WTC11 (cell line): Measurements from ENCODE around the gene S100B. TPM values are rescaled to one million over a fixed set of nuclear protein-coding genes. Genes with fewer than 3 reads are reported as not detected.

Experiments
- ATAC-seq: fragments of 200-7000 bp; cut with Tn5 transposase; 2 replicates; pipeline ENCODE4 v1.10.0; 2021; ENCODE audit warnings: mild to moderate bottlenecking, moderate library complexity
- CTCF ChIA-PET: fragments of 300-600 bp; sonication (Branson Sonifier 250); formaldehyde crosslinking; loops from one replicate; lab custom pipeline; 2021; ENCODE audit warnings: antibody characterized with exemption; lab: Charles Lee
- POLR2A ChIA-PET: fragments of 350-600 bp; sonication (Branson Sonifier 250); formaldehyde crosslinking; loops from one replicate; lab custom pipeline; 2021; ENCODE audit warnings: antibody characterized with exemption; lab: Charles Lee
- DNase-seq: peaks from one replicate; pipeline ENCODE4 v3.0.0; 2021; ENCODE audit warnings: low spot score
- H3K27ac Mint-ChIP-seq: 2 replicates; pipeline ENCODE4 v1.8.0; 2021; ENCODE audit warnings: mixed read lengths
- H3K27me3 Mint-ChIP-seq: 2 replicates; pipeline ENCODE4 v1.8.0; 2021; ENCODE audit warnings: low read depth, mild to moderate bottlenecking, moderate library complexity, mixed read lengths
- H3K36me3 Mint-ChIP-seq: 2 replicates; pipeline ENCODE4 v1.8.0; 2021; ENCODE audit warnings: mixed read lengths
- H3K4me1 Mint-ChIP-seq: 2 replicates; pipeline ENCODE4 v1.8.0; 2022; ENCODE audit warnings: mixed read lengths
- H3K4me3 Mint-ChIP-seq: 2 replicates; pipeline ENCODE4 v1.8.0; 2021; ENCODE audit warnings: mild to moderate bottlenecking, moderate library complexity, mixed read lengths
- H3K9me3 Mint-ChIP-seq: 2 replicates; pipeline ENCODE4 v1.8.0; 2021; ENCODE audit warnings: mixed read lengths
- ATF1 ChIP-seq: sonication (generic); formaldehyde crosslinking; IDR thresholded peaks from 2 replicates; pipeline ENCODE4 v1.8.1; 2023; ENCODE audit warnings: mild to moderate bottlenecking, moderate library complexity, missing genetic modification reagents
- ELF4 ChIP-seq: sonication (generic); formaldehyde crosslinking; IDR thresholded peaks from 2 replicates; pipeline ENCODE4 v1.8.1; 2022; ENCODE audit warnings: low read depth, mild to moderate bottlenecking, moderate library complexity, missing genetic modification reagents
- EMX1 ChIP-seq: fragments of 250-450 bp; sonication (Bioruptor Pico); IDR thresholded peaks from 2 replicates; pipeline ENCODE4 v1.8.0; 2021; ENCODE audit warnings: mild to moderate bottlenecking
- ETV6 ChIP-seq: sonication (generic); formaldehyde crosslinking; IDR thresholded peaks from 2 replicates; pipeline ENCODE4 v1.8.1; 2022; ENCODE audit warnings: mild to moderate bottlenecking, missing genetic modification reagents
- GTF2I ChIP-seq: fragments of 250-450 bp; sonication (Bioruptor Pico); conservative IDR thresholded peaks from 2 replicates; pipeline ENCODE4 v1.4.0; 2021; ENCODE audit warnings: mild to moderate bottlenecking
- NFATC4 ChIP-seq: fragments of 250-450 bp; sonication (Bioruptor Pico); IDR thresholded peaks from 2 replicates; pipeline ENCODE4 v1.9.0; 2021; ENCODE audit warnings: mild to moderate bottlenecking
- SMAD4 ChIP-seq: sonication (generic); formaldehyde crosslinking; IDR thresholded peaks from 2 replicates; pipeline ENCODE4 v1.8.0; 2022; ENCODE audit warnings: mild to moderate bottlenecking, missing genetic modification reagents
- TCF7 ChIP-seq: sonication (generic); formaldehyde crosslinking; IDR thresholded peaks from 2 replicates; pipeline ENCODE4 v1.8.0; 2022; ENCODE audit warnings: mild to moderate bottlenecking, low read depth, missing genetic modification reagents, moderate library complexity
- ZNF232 ChIP-seq: sonication (generic); formaldehyde crosslinking; IDR thresholded peaks from 2 replicates; pipeline ENCODE4 v1.8.0; 2022; ENCODE audit warnings: mild to moderate bottlenecking, missing genetic modification reagents
- ZNF423 ChIP-seq: fragments of 250-450 bp; sonication (Bioruptor Pico); IDR thresholded peaks from 2 replicates; pipeline ENCODE4 v2.1.2; 2022; ENCODE audit warnings: mild to moderate bottlenecking, moderate library complexity
- total RNA-seq: library from RNA; stranded (reverse); gene quantifications from 3 replicates; pipeline ENCODE4 v1.2.3, GENCODE V29; 2021
- TF ChIP-seq, protein P1 (sequence below): fragments of 250-450 bp; sonication (Bioruptor Pico); IDR thresholded peaks from 2 replicates; pipeline ENCODE4 v1.9.0; 2021; ENCODE audit warnings: mild to moderate bottlenecking
- TF ChIP-seq, protein P2 (sequence below): fragments of 250-450 bp; sonication (Bioruptor Pico); IDR thresholded peaks from 2 replicates; pipeline ENCODE4 v1.8.0; 2021; ENCODE audit warnings: mild to moderate bottlenecking
- TF ChIP-seq, protein P3 (sequence below): sonication (generic); formaldehyde crosslinking; IDR thresholded peaks from 2 replicates; pipeline ENCODE4 v1.8.0; 2022; ENCODE audit warnings: missing genetic modification reagents
- TF ChIP-seq, protein P4 (sequence below): sonication (generic); formaldehyde crosslinking; IDR thresholded peaks from 2 replicates; pipeline ENCODE4 v1.8.0; 2023; ENCODE audit warnings: missing genetic modification reagents, mild to moderate bottlenecking, borderline replicate concordance
- TF ChIP-seq, protein P5 (sequence below): sonication (generic); formaldehyde crosslinking; IDR thresholded peaks from 2 replicates; pipeline ENCODE4 v1.8.1; 2022; ENCODE audit warnings: missing genetic modification reagents, borderline replicate concordance

Gene S100B
- total RNA-seq, 1 experiment from 2014 or later = 0.46 TPM

DNA sequence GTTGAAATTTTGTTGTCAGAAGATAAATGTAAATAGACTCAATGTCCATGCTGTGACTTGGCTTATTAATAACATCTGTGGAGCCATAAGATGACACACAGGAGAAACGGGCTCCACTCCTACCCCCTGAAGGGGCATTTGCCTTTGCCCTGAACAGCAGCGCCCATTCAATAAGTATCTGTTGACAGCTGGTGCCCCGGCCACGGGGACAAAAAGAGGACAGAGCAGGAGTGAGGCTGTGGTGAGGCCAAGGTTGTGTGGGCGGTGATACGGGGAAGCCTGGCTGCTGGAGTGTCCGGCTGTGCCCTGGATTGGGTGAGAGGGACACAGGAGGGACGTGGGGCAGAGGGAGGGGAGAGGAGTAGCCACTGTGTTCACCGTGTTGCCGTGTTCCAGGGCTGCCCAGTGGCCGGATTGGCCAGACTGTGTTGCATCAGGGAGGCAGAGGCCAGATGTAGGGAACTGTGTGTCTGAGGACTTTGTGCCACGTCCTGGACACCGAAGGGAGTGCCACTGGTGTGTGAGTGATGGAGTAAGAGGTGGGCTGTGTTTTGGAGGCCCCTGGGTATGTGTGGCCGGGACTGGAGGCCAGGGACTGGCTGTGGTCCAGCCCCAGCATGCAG is 45.7 kb upstream of the S100B start:
- no peak overlapping the region for H3K4me3 Mint-ChIP-seq
- H3K36me3 Mint-ChIP-seq = peaks cover 86% of the 10 kb centered on the region
- H3K9me3 Mint-ChIP-seq = peaks cover 18% of the 10 kb centered on the region
- ChIA-PET POLR2A (no interaction called here), CTCF (no interaction called here)
- DNase-seq (no peak), ATAC-seq (no peak)
- no peak for TF ChIP-seq TCF7 (CRISPR knock-in tag)
- no peak for TF ChIP-seq ZNF423 (CRISPR knock-in tag)
- TF ChIP-seq, all 79 proteins: peak for 0
- Mint-ChIP-seq H3K4me1 (no peaks in the 10 kb centered on the region), H3K27me3 (no peaks in the 10 kb centered on the region), H3K27ac (no peak overlapping the region)

DNA sequence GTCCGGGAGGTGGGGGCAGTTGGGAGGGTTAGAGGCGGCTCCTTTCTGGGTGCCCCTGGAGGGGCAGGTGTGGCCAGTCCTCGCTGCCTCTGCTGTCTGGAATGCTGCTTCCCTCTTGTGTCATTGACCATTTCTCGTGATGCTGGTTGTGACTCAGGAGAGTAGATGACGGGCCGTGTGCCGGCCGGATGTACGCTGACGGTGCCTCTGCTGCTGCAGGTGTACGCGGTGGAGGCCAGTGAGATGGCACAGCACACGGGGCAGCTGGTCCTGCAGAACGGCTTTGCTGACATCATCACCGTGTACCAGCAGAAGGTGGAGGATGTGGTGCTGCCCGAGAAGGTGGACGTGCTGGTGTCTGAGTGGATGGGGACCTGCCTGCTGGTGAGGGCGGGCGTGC is 44.5 kb upstream of the S100B start:
- Mint-ChIP-seq H3K9me3 (peaks cover 7% of the 10 kb centered on the region), H3K27ac (no peak overlapping the region), H3K27me3 (no peaks in the 10 kb centered on the region), H3K4me3 (no peak overlapping the region), H3K4me1 (no peaks in the 10 kb centered on the region), H3K36me3 (peaks cover 83% of the 10 kb centered on the region)
- ChIA-PET POLR2A (no interaction called here), CTCF (no interaction called here)
- no peak for DNase-seq
- ATAC-seq = no peak
- TF ChIP-seq, protein P1, sequence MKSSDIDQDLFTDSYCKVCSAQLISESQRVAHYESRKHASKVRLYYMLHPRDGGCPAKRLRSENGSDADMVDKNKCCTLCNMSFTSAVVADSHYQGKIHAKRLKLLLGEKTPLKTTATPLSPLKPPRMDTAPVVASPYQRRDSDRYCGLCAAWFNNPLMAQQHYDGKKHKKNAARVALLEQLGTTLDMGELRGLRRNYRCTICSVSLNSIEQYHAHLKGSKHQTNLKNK = no peak
- TF ChIP-seq ZNF232 (CRISPR knock-in tag) (no peak), NFATC4 (CRISPR knock-in tag) (no peak), ATF1 (no peak)
- TF ChIP-seq, protein P2, sequence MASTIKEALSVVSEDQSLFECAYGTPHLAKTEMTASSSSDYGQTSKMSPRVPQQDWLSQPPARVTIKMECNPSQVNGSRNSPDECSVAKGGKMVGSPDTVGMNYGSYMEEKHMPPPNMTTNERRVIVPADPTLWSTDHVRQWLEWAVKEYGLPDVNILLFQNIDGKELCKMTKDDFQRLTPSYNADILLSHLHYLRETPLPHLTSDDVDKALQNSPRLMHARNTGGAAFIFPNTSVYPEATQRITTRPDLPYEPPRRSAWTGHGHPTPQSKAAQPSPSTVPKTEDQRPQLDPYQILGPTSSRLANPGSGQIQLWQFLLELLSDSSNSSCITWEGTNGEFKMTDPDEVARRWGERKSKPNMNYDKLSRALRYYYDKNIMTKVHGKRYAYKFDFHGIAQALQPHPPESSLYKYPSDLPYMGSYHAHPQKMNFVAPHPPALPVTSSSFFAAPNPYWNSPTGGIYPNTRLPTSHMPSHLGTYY (CRISPR knock-in tag) = no peak

DNA sequence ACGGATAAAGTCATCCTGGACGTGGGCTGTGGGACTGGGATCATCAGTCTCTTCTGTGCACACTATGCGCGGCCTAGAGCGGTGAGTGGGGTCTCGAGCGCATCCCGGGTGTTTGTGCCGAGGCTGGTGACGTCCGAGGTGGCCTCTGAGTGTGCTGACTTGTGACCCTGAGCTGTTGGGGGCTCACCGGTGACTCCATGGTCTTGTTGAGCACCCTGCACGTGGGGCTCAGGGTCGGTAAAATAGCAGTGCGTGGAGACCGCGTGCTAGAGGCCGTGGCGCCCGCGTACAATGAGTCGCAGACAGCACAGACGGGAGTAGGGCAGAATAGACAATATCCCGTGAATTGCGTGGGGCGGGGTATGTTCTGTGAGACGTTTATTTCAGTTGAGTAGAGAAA is 43.7 kb upstream of the S100B start:
- Mint-ChIP-seq H3K27ac (no peak overlapping the region), H3K4me1 (no peaks in the 10 kb centered on the region), H3K36me3 (peaks cover 83% of the 10 kb centered on the region), H3K27me3 (no peaks in the 10 kb centered on the region), H3K4me3 (no peak overlapping the region), H3K9me3 (no peaks in the 10 kb centered on the region)
- ATAC-seq (no peak), DNase-seq (no peak)
- TF ChIP-seq ELF4 (CRISPR knock-in tag) (no peak), ZNF232 (CRISPR knock-in tag) (no peak), EMX1 (CRISPR knock-in tag) (no peak), GTF2I (CRISPR knock-in tag) (no peak), SMAD4 (CRISPR knock-in tag) (no peak), ETV6 (no peak)
- TF ChIP-seq, protein P3, sequence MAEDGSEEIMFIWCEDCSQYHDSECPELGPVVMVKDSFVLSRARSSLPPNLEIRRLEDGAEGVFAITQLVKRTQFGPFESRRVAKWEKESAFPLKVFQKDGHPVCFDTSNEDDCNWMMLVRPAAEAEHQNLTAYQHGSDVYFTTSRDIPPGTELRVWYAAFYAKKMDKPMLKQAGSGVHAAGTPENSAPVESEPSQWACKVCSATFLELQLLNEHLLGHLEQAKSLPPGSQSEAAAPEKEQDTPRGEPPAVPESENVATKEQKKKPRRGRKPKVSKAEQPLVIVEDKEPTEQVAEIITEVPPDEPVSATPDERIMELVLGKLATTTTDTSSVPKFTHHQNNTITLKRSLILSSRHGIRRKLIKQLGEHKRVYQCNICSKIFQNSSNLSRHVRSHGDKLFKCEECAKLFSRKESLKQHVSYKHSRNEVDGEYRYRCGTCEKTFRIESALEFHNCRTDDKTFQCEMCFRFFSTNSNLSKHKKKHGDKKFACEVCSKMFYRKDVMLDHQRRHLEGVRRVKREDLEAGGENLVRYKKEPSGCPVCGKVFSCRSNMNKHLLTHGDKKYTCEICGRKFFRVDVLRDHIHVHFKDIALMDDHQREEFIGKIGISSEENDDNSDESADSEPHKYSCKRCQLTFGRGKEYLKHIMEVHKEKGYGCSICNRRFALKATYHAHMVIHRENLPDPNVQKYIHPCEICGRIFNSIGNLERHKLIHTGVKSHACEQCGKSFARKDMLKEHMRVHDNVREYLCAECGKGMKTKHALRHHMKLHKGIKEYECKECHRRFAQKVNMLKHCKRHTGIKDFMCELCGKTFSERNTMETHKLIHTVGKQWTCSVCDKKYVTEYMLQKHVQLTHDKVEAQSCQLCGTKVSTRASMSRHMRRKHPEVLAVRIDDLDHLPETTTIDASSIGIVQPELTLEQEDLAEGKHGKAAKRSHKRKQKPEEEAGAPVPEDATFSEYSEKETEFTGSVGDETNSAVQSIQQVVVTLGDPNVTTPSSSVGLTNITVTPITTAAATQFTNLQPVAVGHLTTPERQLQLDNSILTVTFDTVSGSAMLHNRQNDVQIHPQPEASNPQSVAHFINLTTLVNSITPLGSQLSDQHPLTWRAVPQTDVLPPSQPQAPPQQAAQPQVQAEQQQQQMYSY (CRISPR knock-in tag) = no peak
- TF ChIP-seq, protein P4, sequence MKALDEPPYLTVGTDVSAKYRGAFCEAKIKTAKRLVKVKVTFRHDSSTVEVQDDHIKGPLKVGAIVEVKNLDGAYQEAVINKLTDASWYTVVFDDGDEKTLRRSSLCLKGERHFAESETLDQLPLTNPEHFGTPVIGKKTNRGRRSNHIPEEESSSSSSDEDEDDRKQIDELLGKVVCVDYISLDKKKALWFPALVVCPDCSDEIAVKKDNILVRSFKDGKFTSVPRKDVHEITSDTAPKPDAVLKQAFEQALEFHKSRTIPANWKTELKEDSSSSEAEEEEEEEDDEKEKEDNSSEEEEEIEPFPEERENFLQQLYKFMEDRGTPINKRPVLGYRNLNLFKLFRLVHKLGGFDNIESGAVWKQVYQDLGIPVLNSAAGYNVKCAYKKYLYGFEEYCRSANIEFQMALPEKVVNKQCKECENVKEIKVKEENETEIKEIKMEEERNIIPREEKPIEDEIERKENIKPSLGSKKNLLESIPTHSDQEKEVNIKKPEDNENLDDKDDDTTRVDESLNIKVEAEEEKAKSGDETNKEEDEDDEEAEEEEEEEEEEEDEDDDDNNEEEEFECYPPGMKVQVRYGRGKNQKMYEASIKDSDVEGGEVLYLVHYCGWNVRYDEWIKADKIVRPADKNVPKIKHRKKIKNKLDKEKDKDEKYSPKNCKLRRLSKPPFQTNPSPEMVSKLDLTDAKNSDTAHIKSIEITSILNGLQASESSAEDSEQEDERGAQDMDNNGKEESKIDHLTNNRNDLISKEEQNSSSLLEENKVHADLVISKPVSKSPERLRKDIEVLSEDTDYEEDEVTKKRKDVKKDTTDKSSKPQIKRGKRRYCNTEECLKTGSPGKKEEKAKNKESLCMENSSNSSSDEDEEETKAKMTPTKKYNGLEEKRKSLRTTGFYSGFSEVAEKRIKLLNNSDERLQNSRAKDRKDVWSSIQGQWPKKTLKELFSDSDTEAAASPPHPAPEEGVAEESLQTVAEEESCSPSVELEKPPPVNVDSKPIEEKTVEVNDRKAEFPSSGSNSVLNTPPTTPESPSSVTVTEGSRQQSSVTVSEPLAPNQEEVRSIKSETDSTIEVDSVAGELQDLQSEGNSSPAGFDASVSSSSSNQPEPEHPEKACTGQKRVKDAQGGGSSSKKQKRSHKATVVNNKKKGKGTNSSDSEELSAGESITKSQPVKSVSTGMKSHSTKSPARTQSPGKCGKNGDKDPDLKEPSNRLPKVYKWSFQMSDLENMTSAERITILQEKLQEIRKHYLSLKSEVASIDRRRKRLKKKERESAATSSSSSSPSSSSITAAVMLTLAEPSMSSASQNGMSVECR (CRISPR knock-in tag) = no peak
- TF ChIP-seq, protein P5, sequence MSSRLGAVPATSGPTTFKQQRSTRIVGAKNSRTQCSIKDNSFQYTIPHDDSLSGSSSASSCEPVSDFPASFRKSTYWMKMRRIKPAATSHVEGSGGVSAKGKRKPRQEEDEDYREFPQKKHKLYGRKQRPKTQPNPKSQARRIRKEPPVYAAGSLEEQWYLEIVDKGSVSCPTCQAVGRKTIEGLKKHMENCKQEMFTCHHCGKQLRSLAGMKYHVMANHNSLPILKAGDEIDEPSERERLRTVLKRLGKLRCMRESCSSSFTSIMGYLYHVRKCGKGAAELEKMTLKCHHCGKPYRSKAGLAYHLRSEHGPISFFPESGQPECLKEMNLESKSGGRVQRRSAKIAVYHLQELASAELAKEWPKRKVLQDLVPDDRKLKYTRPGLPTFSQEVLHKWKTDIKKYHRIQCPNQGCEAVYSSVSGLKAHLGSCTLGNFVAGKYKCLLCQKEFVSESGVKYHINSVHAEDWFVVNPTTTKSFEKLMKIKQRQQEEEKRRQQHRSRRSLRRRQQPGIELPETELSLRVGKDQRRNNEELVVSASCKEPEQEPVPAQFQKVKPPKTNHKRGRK (CRISPR knock-in tag) = no peak
- POLR2A ChIA-PET = no interaction called here
- CTCF ChIA-PET = interaction anchor here (0.5 kb wide), 1 partner anchor 138 kb away, joined by 4 read pairs; no protein-coding TSS in a partner anchor
